Neural crest cell (in vitro differentiated cells): ENCODE data around the gene SLF2. TPM values are rescaled to one million over a fixed set of nuclear protein-coding genes. Genes with fewer than 3 reads are reported as not detected.

ENCODE experiments used
- microRNA-seq: library from miRNA; unstranded; fragments of <30 nt; microRNA quantifications from one replicate; pipeline ENCODE4, GENCODE V29; 2020
- total RNA-seq: library from RNA; stranded (reverse); gene quantifications from 2 replicates; pipeline ENCODE4 v1.2.1, GENCODE V29; 2021

Gene SLF2
- total RNA-seq, 1 donor from 2014 or later, result 39.6 TPM

Small RNA genes within 50 kb of the gene (microRNA-seq; reads per million reads assigned to microRNA genes)
- not detected for gene MIR608

Other genes with a start within 250 kb of the SLF2 start
- 1.0 and 1.5 TPM in 2 replicates for gene PAX2, start 167.4 kb upstream of the SLF2 start, total RNA-seq
- gene SEMA4G, start 56.5 kb downstream of the SLF2 start, total RNA-seq, result 7.0 and 9.1 TPM in 2 replicates
- gene MRPL43, start 74.5 kb downstream of the SLF2 start, total RNA-seq, result 62.9 and 64.0 TPM in 2 replicates
- 14.3 and 14.6 TPM in 2 replicates for gene TWNK, start 74.6 kb downstream of the SLF2 start, total RNA-seq
- gene LZTS2, start 86.8 kb downstream of the SLF2 start, total RNA-seq, result 70.8 and 71.0 TPM in 2 replicates
- 0.50 and 0.68 TPM in 2 replicates for gene PDZD7, start 118.2 kb downstream of the SLF2 start, total RNA-seq
- 1.9 and 2.1 TPM in 2 replicates for gene SFXN3, start 118.3 kb downstream of the SLF2 start, total RNA-seq
- gene KAZALD1, start 149.0 kb downstream of the SLF2 start, total RNA-seq, result 1.4 and 2.9 TPM in 2 replicates
- gene TLX1, start 218.3 kb downstream of the SLF2 start, total RNA-seq, result 0.16 and 0.33 TPM in 2 replicates